GM12873 (cell line): ENCODE data around the gene HEPN1.

Experiments
- TF ChIP-seq, protein P1 (sequence below): IDR thresholded peaks from 2 replicates; pipeline ENCODE4 v1.5.1; 2012; ENCODE audit warnings: low read depth, mild to moderate bottlenecking, moderate library complexity, low read length, control low read depth; ENCODE audit not compliant: insufficient read depth; ENCODE audit errors: missing control alignments

The HEPN1 gene

DNA sequence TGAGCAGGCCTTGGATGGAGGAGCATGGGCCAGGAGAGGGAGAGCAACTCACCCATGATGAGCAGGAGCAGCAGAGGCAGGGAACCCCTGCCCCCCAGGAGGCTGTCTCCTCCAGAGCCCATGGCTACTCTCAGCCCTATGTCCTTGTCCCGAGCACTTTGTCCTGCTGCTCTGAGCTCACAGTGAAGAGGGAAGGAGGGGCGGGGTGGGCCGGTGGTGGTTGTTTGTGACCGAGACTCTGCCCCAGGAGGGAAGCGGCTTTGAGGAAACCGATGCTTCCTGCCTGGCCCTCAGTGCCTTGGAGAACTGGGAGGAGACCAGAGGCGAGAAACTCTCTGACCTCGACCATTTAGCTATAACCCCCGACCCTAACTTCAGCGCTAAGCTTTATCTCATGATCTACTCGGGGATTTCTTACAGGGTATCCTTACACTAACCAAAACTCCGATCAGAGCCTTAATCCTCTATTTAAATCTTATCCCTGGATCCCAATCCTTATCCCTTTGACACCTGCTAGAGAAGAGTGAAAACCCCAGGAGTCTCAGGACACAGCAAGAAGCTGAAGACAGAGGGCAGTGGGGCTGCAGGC is 21.3 kb upstream of the HEPN1 start, which contains the start of gene ROBO4:
Gene ROBO4, minus strand, starts transcription at position 192 of the 589 bp plus-strand sequence. Its CDS starts 70 bp downstream, at position 122.
- TF ChIP-seq, protein P1, sequence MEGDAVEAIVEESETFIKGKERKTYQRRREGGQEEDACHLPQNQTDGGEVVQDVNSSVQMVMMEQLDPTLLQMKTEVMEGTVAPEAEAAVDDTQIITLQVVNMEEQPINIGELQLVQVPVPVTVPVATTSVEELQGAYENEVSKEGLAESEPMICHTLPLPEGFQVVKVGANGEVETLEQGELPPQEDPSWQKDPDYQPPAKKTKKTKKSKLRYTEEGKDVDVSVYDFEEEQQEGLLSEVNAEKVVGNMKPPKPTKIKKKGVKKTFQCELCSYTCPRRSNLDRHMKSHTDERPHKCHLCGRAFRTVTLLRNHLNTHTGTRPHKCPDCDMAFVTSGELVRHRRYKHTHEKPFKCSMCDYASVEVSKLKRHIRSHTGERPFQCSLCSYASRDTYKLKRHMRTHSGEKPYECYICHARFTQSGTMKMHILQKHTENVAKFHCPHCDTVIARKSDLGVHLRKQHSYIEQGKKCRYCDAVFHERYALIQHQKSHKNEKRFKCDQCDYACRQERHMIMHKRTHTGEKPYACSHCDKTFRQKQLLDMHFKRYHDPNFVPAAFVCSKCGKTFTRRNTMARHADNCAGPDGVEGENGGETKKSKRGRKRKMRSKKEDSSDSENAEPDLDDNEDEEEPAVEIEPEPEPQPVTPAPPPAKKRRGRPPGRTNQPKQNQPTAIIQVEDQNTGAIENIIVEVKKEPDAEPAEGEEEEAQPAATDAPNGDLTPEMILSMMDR, result no peak

DNA sequence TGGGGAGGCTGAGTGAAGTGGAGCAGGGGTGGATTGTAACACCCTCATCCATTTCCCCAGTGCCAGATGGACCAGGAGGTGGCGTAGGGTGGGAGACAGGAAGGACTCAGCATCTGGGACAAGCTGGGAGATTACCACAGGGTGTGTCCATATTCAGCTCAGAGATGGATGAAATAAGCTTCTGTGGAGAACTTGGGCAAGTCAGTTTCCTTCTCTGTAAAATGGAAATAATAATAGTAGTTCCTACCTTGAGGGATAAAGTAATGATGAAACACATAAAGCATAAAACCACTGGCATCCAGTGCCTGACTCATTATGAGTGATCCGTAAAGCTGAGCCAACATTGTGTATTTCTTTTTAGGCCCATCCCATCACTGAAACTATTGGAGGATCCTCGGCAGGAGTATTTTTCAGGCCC is 20.8 kb upstream of the HEPN1 start:
- TF ChIP-seq, protein P1, result no peak

DNA sequence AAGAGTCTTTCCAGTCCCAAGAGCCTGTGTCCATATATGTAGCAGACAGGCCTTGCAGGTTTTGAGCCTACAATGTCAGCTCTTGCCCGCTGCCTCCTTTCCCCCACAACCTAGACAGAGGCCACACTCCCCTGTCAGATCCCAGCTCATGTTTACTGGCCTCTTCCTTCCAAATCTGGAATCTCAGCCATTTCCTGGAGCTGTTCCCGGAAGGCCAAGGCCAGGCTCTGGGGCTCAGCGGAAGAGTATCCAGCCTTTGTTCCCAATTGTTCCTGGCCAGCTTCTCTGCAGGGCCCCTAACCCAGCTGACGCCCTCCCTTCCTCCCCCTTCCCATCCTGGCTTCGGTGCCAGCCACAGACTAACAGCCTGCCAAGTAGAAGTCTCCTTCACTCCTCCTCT is 20.3 kb upstream of the HEPN1 start:
- TF ChIP-seq, protein P1, result no peak

DNA sequence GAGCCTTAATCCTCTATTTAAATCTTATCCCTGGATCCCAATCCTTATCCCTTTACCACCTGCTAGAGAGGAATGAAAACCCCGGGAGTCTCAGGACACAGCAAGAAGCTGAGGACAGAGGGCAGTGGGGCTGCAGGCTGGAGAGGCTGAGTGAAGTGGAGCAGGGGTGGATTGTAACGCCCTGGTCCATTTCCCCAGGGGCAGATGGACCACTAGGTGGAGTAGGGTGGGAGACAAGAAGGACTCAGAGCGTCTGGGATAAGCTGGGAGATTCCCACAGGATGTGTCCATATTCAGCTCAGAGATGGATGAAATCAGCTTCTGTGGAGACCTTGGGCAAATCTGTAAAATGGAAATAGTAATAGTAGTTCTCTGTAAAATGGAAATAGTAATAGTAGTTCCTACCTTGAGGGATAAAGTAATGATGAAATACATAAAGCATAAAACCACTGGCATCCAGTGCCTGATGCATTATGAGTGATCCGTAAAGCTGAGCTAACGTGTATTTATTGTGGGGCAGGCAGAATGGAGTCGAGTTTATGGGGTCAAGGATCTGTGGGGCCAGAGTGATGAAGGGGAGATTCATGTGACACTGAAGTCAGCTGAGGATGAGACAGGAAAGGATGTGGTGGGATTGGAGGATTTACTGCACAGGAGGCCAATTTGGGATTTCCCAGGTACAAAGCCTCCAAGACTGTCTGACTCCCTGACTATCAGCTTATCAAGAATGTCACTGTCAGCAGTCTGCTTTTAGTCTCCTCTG is 19.5 kb upstream of the HEPN1 start:
- TF ChIP-seq, protein P1, result no peak

DNA sequence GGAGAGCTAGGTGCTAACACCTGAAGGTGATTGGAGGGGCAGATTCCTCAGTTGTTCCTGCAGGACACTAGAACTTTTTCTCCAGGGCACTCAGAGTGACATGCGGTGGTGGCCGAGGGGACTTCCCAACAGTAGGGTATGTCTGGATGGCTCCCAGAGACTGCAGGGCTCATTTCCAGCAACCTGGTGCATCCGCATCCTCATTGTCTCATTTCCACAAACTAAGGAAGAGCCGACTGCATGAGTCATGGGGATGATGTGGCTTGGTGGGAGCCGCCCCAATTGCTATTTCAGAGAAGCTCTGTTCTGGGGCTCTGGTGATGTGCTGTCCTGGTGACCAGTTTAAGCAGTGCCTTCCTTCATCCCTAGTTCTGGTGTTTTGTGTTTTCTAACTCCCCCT is 18.6 kb upstream of the HEPN1 start:
- TF ChIP-seq, protein P1, result no peak

DNA sequence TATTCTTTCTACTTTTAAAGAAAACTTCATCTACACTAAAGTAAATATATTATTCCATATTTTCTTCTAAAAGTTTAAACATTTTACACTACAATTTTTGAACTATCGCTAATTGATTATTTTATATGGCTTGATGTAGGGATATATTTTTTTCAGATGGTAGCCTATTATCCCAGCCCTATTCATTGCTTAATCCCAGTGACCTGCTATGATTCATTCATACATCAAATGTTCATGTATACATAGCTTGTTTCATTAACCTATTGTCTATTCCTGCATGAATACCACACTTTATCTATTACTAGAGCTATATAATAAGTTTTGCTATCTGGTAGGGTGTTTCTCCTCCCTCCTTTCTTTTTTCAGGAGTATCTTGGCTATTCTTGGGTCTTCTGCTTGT is 16.4 kb upstream of the HEPN1 start:
- TF ChIP-seq, protein P1, result no peak

DNA sequence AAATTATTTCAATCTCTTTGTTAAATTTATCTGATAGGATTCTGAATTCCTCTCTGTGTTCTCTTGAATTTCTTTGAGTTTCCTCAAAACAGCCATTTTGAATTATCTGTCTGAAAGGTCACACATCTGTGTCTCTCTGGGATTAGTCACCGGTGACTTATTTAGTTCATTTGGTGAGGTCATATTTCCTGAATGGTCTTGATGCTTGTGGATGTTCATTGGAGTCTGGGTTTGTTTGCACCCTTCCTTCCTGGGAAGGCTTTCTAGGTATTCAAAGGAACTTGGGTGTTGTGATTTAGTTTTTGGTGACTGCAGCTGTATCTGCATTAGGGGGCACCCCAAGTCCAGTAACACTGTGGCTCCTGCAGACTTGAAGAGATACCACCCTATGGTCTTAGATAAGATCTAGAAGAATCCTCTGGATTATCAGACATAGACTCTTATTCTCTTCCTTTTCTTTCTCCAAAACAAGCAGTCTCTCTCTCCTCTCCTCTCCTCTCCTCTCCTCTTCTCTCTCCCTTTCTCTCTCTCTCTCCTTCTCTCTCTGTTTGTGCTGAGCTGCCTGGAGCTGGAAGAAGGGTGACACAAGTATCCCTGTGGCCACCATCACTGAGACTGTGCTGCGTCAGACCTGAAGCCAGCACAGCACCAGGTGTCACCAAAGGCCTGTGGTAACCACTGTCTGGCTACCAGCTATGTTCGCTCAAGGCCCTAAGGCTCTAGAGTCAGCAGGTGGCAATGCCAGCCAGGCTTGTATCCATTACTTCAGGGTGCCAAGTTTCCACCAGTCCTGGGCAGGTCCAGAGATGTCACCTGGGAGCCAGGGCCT is 3.3 kb upstream of the HEPN1 start:
- TF ChIP-seq, protein P1, result no peak
